Ascending aorta (tissue), 2 donors: Measurements from ENCODE around the gene LST1. TPM values are rescaled to one million over a fixed set of nuclear protein-coding genes. Genes with fewer than 3 reads are reported as not detected.

Source experiments
- DNase-seq, 2 donors: peaks; one replicate each; pipeline ENCODE4 v3.0.0-alpha.2; 2019; ENCODE audit warnings: low spot score in 2 of 2
- H3K27ac ChIP-seq, 2 donors: fragments of 200-600 bp; sonication (generic); one replicate each; pipeline ENCODE4 v1.5.1; 2016 to 2017; ENCODE audit warnings: mild to moderate bottlenecking in 1 of 2
- H3K27me3 ChIP-seq: fragments of 200-600 bp; sonication (generic); one replicate; pipeline ENCODE4 v1.5.1; 2017
- H3K36me3 ChIP-seq, 2 donors: fragments of 200-600 bp; sonication (generic); one replicate each; pipeline ENCODE4 v1.5.1; 2016
- H3K4me1 ChIP-seq, 2 donors: fragments of 200-600 bp; sonication (generic); one replicate each; pipeline ENCODE4 v1.5.1; 2016 to 2017; ENCODE audit warnings: mild to moderate bottlenecking in 1 of 2
- H3K4me3 ChIP-seq, 2 donors: fragments of 200-600 bp; sonication (generic); one replicate each; pipeline ENCODE4 v1.5.1; 2016 to 2017; ENCODE audit warnings: mild to moderate bottlenecking in 1 of 2
- H3K9me3 ChIP-seq, 2 donors: fragments of 200-600 bp; sonication (generic); one replicate each; pipeline ENCODE4 v1.5.1; 2016
- intact Hi-C: fragments of 100-400 bp; cut with DNase I; formaldehyde crosslinking; loops from one replicate; pipeline ENCODE4 v1.15.1; 2023
- total RNA-seq: library from RNA; depleted of rRNA; stranded (reverse); fragments of >200 nt; gene quantifications from one replicate; pipeline ENCODE4 v1.1.0, GENCODE V29; 2016
- TF ChIP-seq, protein P1 (sequence below), 3 experiments: fragments of 200-600 bp in 2 of 3; fragments of 450-650 bp in 1 of 3; sonication (generic) in 2 of 3; IDR thresholded peaks; one replicate each; pipeline ENCODE4 v1.5.1; 2016 to 2019; ENCODE audit warnings: antibody characterized with exemption in 3 of 3, mild to moderate bottlenecking in 1 of 3, moderate library complexity in 1 of 3

The LST1 gene
- total RNA-seq, 1 donor from 2014 or later, result 21.4 TPM

DNA sequence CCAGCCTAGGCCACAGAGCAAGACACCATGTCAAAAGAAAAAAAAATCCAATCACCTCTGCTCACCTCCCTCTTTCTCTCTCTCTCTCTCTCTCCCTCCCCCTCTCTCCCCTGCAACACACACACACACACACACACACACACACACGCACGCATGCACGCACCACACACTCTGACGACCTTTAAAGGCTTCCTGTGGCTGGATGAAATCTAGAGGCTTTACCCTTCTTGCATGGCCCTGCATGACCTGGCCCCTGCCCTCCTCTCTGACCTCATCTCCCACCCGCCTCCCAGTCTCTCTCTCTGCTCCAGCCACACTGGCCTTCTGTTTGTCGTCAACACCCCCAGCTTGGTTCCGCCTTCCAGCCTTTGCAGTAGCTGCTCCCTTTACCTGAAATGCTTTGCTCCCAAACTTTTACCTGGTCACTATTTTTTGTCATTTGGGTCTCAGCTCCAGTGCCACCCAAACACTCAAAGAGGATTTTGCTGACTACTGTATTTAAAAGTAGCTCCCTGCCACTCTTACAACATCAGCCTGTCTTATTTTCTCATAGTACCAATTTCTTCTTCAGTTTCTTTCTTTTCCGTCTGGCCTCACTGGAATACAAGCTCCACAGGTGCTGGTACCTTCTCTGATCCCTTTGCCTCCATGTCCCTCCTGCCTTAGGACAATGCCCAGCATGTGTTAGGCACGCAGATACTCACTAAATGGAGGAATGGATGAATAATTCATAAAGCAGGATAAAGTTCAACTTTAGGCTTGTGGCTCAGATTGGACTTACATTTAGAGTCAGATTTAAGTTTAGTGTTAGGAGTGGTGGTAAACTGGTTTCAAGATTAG is 18.3 kb upstream of the LST1 start:
- no peaks in the 10 kb centered on the region for H3K9me3 ChIP-seq
- no peak overlapping the region for H3K4me3 ChIP-seq
- H3K27me3 ChIP-seq, result no peaks in the 10 kb centered on the region
- TF ChIP-seq, protein P1, sequence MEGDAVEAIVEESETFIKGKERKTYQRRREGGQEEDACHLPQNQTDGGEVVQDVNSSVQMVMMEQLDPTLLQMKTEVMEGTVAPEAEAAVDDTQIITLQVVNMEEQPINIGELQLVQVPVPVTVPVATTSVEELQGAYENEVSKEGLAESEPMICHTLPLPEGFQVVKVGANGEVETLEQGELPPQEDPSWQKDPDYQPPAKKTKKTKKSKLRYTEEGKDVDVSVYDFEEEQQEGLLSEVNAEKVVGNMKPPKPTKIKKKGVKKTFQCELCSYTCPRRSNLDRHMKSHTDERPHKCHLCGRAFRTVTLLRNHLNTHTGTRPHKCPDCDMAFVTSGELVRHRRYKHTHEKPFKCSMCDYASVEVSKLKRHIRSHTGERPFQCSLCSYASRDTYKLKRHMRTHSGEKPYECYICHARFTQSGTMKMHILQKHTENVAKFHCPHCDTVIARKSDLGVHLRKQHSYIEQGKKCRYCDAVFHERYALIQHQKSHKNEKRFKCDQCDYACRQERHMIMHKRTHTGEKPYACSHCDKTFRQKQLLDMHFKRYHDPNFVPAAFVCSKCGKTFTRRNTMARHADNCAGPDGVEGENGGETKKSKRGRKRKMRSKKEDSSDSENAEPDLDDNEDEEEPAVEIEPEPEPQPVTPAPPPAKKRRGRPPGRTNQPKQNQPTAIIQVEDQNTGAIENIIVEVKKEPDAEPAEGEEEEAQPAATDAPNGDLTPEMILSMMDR (IDR thresholded peaks at IDR 0.05), result no peak
- H3K4me1 ChIP-seq, result no peaks in the 10 kb centered on the region
- H3K27ac ChIP-seq, result no peak overlapping the region
- intact Hi-C loops, result no loop called here
- H3K36me3 ChIP-seq, result no peaks in the 10 kb centered on the region
- no peak for DNase-seq

DNA sequence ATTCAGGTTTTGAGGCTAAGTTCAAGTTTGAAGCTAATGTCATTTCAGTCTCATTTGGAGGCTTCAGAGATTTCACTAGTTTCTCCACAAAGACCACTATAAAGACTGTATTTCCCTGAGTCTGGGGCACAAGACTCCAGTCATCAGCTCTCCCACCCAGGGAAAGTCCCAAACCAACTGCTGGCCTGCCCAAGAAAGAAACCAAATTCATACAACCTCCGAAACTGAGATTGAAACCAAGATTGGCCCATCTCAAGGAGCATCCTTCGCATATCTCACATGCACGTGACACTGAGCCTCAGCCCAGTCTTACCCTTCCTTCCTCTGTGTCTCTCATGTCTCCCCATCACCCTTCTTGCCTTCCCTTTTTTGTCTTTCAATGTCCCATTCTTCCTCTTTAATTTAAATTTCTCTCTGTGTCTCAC is 17.5 kb upstream of the LST1 start:
- no peak overlapping the region for H3K4me3 ChIP-seq
- no peak overlapping the region for H3K27ac ChIP-seq
- no peaks in the 10 kb centered on the region for H3K4me1 ChIP-seq
- no peaks in the 10 kb centered on the region for H3K9me3 ChIP-seq
- no peaks in the 10 kb centered on the region for H3K36me3 ChIP-seq
- TF ChIP-seq, protein P1 (IDR thresholded peaks at IDR 0.05), result no peak
- H3K27me3 ChIP-seq, result no peaks in the 10 kb centered on the region
- intact Hi-C loops, result no loop called here
- no peak for DNase-seq

DNA sequence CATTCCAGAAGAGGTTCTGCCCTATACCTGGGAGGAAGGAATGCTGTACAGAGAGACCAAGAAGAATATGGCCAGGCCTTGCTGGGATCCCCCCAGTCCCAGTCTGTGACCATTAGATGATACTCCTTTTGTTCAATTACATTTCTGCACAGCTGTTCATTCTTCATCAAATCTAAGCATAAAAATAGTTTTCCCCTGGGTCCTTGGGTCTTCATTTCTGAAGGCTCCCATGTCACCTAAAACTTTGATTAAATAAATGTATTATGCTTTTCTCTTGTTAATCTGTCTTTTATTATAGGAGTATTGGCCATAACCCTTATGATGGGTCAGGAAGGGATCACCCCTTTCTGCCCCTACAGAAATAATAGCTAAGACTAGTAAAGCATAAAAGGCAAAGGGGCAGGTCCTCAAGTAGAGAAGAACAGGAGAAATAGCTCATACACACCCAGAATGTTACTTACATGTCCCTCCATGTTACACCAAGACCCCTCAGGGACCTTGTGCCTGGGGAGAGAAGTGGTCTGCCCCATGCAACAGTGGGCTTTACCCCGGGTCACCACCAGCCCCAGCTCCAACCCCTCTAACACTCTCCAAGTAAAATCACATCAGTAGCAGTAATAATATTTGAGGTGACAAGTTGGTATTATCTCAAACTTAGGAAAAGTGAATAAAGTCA is 16.1 kb upstream of the LST1 start:
- Histone ChIP-seq H3K27ac (no peak overlapping the region), H3K4me3 (no peak overlapping the region), H3K9me3 (no peaks in the 10 kb centered on the region), H3K27me3 (no peaks in the 10 kb centered on the region), H3K36me3 (no peaks in the 10 kb centered on the region), H3K4me1 (no peaks in the 10 kb centered on the region)
- DNase-seq, result no peak
- TF ChIP-seq, protein P1 (IDR thresholded peaks at IDR 0.05), result no peak
- intact Hi-C loops, result no loop called here

DNA sequence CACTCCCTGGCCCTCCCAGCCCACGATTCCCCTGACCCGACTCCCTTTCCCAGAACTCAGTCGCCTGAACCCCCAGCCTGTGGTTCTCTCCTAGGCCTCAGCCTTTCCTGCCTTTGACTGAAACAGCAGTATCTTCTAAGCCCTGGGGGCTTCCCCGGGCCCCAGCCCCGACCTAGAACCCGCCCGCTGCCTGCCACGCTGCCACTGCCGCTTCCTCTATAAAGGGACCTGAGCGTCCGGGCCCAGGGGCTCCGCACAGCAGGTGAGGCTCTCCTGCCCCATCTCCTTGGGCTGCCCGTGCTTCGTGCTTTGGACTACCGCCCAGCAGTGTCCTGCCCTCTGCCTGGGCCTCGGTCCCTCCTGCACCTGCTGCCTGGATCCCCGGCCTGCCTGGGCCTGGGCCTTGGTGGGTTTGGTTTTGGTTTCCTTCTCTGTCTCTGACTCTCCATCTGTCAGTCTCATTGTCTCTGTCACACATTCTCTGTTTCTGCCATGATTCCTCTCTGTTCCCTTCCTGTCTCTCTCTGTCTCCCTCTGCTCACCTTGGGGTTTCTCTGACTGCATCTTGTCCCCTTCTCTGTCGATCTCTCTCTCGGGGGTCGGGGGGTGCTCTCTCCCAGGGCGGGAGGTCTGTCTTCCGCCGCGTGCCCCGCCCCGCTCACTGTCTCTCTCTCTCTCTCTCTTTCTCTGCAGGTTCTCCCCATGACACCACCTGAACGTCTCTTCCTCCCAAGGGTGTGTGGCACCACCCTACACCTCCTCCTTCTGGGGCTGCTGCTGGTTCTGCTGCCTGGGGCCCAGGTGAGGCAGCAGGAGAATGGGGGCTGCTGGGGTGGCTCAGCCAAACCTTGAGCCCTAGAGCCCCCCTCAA is 13.8 kb upstream of the LST1 start, which contains the start of gene LTA:
LTA (plus strand) TSS at position 249 of the 871 bp plus-strand sequence; CDS start at position 703, 454 bp downstream.
- Histone ChIP-seq H3K4me3 (no peak within 1 kb of the TSS), H3K36me3 (no peaks in the 10 kb centered on the region), H3K27ac (no peak within 1 kb of the TSS), H3K4me1 (no peaks in the 10 kb centered on the region), H3K27me3 (no peaks in the 10 kb centered on the region), H3K9me3 (no peaks in the 10 kb centered on the region)
- TF ChIP-seq, protein P1 (IDR thresholded peaks at IDR 0.05), result no peak
- no peak for DNase-seq
- intact Hi-C loops, result no loop called here

GRCh38 chr6:31573239-31574105 is 12.6 kb upstream of the LST1 start:
- TF ChIP-seq, protein P1 (IDR thresholded peaks at IDR 0.05), result no peak
- H3K27ac ChIP-seq, result no peak overlapping the region
- no peaks in the 10 kb centered on the region for H3K4me1 ChIP-seq
- no peaks in the 10 kb centered on the region for H3K36me3 ChIP-seq
- no peaks in the 10 kb centered on the region for H3K9me3 ChIP-seq
- no peak overlapping the region for H3K4me3 ChIP-seq
- DNase-seq, result no peak
- H3K27me3 ChIP-seq, result no peaks in the 10 kb centered on the region
- intact Hi-C loops, result no loop called here
